NCI-H748 (cell line): ENCODE data around the gene BPIFB4.

Experiments used
- DNase-seq: peaks from one replicate; lab custom pipeline; 2025; ENCODE audit not compliant: unreplicated experiment; lab: John Stamatoyannopoulos, UW

BPIFB4 gene

DNA sequence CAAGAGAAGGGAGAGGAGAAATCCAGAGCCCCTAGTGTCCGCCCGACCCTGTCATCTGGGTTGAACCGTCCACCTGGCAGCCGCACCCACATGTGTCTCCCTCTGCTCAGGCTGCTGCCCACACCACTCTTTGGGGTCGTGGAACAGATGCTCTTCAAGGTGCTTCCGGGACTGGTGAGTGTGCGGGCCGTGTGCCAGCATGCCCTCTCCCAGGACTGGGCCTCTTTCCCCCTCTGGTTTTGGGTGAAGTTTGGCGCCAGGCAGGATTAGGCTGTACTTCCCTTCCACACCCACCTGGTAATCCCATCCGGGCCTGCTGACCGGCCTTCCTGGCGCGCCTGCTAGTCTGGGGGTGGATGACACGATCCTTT is 17.8 kb upstream of the BPIFB4 start:
- no peak for DNase-seq

DNA sequence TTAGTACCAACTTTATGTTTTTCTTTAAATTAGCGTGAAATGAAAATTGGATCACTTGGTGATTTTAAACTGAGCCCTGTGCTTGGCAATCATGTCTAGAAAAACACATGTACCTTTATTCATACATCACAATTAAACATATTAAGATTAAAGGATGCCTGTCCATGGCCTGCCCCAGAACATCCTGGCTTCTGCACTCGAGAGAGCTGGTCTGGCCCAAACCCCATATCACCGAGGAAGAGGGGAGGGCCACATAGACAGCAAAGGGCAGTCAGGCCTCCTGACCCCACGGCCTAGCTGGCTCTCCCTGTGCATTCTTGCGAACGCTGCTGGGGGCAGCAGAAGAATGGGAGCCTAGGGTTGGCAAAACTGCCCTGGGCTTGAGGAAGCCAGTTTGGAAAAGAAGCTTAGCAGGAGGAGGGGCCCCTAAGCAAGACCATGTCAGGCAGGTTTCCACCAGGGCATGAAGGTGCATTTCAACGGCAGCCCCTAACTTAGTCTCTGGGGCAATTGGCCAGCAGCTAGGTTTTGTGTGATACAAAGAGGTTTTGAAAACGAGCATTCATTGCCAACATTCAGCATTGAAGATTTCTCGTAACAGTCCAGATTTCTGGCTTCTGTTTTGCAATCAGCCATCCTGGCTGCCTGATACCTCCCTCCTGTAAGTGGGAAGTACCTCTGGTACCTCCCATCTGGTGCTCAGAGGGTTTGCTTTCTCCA is 17.2 kb upstream of the BPIFB4 start:
- no peak for DNase-seq

DNA sequence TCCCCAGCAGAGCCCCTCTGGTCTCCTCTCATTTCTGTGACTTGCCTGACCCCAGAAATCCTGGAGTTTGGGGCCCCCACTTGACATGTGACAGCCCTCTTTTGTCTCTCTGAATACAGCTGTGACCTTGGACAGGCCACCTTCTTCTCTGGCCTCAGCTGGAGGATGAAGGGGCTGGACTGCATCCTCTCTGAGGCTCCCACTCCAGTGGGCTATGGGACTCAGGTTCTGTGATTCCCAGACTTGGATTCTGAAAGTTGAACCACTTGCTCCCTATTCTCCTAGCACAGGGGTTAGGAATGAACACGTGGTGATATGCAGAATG is 16.7 kb upstream of the BPIFB4 start:
- no peak for DNase-seq

DNA sequence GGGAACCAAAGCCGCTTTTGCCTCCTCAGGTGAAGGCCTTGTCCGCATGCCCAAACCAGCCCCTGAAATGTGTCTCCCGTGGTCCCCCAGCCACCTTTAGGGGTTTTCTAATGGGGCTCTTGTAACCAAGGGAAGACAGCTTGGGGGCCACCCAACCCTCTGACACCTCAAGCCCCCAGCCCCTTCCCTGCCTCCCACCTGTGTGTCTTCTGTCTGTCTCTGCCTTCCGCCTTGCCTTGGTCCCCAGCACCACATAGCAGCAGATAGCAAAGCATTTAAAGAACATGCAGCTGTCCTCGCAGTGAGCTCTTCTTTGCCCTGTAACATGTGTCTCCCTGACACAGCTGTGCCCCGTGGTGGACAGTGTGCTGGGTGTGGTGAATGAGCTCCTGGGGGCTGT is 16.2 kb upstream of the BPIFB4 start:
- no peak for DNase-seq

DNA sequence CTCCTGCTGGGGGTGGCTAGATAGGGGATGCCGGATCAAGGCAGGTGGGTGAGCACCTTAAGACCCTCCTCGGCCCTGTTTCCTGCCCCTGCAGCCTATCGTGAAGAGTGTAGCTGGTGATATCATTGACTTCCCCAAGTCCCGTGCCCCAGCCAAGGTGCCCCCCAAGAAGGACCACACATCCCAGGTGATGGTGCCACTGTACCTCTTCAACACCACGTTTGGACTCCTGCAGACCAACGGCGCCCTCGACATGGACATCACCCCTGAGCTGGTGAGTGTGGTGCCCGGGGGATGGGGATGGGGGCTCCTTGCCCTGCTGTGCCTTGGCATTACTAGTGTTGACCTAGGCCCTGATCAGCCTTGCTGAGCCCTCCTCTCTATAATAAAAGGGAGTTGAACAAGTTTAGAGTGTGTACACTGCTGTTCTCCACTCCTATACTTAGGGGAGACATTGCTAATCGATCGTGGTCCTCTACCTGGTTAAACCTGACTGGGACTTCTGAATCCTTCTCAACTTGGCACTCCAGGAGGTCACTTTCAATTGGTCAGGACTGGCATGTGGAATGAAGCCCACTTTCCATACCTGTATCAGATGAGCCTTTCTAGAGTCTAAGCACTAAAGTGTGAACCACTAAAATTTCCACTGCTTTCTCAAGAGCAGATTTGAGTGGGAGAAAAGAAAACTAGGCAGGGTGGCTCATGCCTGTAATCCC is 14.7 kb upstream of the BPIFB4 start:
- no peak for DNase-seq

DNA sequence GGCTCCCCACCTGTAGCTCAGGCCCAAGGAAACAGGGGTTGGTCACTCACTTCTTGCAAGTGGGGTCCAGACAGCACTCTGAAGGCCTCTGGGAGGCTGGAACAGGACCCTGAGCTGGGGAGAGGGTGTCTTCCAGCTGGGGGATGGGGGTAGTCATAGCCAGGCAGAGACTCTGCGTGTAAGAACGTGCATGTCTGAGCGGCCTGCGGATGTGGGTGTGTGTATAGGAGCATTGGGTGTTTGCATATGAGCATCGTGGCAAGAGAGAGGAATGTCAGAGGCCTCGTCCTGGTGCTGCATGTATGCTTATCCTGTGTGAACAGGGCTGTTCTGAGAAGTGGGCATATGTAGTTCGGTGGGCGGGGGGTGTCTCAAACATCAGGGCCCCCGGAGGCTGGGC is 13.7 kb upstream of the BPIFB4 start:
- no peak for DNase-seq

DNA sequence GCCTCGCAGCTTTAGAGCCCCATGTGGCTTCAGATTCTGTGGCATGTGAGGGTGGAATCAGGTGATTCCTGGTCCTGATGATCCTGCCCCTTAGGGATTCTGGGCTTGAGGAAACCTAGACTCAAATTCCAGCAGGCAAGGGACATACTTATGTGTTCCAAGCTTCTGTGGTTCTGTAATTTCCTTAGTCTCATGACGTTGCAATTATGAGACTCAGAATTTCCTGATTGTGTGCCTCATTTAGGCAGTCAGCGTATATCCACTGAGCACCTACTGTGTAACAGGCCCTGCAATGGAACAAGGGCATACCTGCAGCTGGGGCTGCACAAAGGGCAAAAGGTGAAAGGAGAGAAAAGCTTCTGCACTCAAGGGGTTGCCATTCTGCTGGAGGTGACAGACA is 11.6 kb upstream of the BPIFB4 start:
- no peak for DNase-seq

DNA sequence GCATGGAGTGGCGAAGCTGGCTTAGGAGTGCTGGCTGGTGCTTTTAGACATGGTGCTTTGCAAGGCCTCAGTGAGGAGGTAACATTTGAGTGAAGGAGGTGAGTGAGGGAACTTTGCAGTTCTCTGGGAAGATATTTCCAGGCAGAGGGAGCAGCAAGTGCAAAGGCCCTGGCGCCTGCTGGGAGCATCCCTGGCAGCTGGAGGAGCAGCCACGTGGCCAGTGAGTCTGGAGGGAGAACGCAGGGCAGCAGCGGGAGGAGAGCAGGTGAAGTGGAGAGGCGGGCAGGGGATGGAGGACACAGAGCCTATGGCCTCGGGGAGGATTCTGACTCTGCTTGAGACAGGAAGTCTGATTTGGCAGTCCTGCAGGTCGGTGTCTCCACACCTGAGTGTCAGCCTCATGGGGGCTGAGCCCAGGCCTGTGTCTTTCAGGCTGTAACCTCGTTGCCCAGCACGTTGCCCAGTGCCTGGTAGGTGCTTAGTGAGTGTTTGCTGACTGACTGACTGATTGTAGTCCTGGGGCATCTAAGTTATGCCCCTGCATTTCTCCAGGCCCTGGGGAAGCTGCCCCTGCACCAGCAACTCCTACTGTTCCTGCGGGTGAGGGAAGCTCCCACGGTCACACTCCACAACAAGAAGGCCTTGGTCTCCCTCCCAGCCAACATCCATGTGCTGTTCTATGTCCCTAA is 11.0 kb upstream of the BPIFB4 start:
- no peak for DNase-seq

DNA sequence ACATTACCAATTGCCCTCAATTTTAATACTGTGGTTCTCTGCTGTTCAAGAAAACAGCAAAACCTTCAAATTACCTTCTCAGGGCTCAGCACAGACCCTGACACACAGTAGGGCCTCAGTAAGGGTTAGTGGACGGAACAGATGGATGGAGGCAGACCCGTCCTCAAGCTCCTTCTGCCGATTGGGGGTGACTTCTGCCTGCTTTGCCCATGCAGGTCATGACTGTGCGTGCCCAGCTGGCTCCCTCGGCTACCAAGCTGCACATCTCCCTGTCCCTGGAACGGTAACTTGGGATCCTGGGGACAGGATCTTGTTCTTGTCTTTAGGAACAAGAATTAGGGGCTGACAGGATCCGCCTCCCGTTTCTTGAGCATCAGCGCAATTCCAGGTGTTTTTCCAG is 9.8 kb upstream of the BPIFB4 start:
- DNase-seq: no peak

DNA sequence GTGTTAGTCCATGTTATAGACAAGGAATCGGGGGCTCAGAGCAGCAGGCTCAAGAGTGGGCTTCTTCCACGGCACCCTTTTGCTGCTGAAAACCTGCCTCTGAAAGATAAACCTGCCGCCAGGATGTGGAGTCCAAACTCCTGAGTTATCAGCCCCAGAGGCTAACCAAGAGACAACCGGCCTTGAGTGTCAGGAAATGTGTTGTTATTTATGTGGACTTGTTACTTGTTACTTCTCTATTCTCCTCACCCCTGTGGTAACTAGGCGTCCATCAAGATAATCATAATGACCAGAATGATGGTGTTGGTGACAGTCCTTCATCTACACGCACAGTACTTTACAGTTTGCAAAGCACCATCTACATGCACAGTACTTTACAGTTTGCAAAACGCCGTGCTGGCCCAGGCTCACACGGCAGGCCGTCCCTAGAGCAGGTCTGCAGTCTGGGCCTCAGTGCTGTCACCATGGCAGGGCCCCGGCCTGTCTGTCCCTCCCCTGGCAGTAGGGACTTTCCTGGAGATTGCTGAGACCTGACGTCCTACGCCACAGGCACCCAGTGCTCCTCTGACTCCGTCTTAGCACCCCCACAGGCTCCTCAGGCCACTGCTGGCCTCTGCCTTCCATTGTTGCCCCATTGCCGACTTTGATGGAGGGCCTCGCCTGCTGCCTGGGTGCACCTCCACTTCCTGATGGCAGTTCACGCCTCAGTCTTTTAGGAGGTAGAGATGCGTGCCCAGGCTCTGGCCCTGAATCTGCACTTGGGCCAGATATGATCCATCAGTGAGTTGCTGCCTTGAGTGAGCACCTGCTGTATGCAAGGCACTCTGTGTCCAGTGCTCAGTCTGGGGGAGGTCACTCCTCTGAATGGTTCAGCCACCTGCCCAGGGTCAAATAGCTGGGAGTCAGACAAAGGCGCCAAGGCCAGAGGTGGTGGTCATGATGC is 9.1 kb upstream of the BPIFB4 start:
- no peak for DNase-seq

DNA sequence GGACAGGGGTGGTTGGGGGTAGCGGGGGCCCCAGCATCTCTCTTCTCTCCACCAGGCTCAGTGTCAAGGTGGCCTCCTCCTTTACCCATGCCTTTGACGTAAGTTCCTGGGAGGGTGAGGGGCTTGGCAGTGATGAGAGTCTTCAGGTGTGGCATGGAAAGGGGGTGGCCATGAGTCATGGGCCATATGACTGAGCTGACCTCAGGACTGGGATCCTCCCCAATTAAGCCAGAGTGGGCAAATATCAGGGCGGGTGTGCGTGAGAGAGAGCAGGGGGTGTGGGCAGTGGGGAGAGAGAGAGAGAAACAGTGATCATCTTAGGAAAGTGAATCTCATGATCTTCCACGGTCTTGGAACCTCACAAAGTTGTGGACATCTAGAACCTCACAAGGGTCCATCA is 8.2 kb upstream of the BPIFB4 start:
- DNase-seq: no peak

DNA sequence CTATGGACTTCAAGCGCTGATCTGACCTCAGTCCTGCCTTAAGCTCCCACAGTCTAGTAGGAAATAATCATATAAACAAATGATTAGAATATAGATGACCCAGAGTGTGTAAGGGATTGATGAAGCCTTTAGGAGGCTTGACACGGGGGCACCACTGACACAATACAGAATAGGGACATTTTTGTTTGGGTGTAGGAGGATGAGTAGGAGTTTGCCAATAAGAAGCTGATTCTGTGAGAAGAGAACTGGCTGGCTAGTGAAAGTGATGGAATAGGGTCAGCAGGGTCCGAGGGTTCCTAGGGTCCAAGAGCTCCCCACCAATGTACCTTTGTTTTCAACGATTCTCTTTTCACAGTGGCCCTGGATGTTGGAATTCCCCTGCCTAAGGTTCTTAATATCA is 7.1 kb upstream of the BPIFB4 start:
- no peak for DNase-seq

DNA sequence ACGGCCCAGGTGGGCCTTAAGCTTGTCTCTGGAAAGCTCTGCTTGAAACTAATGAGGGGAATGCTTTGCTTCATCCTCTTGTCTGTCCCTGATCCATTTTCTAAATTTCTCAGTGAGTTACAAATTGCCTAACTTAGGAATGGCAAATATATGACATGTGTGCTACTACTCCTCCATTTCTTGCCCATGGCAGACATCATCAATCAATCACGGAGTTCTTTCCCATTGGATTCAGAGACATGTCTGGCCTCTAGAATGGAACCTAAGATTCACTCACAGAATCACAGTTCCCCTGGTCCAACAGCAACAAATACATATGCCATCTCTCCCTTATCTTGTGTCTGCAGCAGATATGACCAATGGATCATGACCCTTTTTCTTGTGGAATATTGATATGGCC is 6.6 kb upstream of the BPIFB4 start:
- no peak for DNase-seq

DNA sequence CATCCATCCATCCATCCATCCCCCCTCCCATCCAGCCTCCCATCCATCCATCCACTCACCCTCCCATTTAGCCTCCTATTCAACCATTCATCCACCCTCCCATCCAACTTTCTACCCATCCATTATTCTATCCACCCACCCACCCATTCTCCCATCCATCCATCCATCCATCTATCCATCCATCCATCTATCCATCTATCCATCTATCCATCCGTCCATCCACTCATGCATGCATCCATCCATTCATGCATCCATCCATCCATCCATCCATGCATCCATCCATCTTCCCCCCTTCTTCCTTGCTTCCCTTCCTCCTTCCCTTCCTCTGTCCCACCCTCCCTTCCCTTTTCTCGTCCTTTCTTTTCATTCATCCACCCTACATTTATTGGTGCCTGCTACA is 4.8 kb upstream of the BPIFB4 start:
- DNase-seq: no peak

DNA sequence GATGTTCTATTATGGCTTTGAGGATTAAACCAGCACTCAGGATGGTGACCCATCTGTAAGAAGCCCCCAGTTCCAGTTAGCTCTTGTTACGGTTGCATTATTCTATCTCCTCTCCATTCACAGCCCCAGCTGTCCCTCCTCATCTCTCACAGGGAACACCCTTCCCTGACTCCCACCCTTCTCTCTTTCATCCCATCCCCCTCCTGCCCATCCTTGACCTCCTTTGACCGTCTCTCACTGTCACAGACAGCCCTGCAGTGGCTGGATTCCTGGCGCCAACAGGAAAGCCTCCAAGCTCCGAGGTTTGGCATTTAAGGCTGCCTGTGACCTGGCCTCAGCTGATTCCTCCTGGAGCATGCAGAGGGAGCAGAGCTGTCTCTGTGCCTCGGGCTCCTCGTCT is 4.2 kb upstream of the BPIFB4 start:
- no peak for DNase-seq

DNA sequence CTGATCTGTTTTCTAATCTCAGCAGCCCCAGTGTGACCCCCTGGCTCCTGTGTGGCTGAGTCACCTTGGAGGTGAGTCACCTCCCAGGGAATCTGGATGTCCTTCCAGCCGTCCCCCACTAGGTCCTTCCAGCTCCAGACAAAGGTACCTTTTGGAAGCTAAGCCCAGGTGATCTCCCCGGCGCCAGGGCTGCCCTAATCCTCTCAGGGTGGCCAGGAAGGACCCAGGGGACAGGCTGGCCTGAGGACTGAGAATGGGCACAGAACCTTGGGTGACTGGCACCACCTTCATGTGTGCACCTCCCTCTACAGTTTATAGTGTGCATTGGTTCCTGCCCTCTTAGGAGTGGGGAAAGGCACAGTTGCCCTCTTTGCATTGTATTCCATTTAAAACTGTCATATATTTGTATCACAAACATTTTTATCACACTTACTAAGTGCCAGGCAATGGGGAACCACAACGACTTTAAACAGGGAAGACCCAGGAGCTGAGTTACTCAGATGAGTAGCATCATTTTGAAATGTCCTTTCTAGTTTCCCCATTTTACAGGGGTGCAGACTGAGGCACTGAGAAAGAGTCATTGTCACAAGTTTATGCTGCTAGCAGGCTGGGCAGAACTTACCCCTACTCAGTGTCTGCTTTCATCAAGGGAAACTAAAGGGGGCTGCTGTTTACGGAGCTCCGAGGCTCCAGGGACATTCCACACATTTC is 2.6 kb upstream of the BPIFB4 start:
- DNase-seq: no peak

DNA sequence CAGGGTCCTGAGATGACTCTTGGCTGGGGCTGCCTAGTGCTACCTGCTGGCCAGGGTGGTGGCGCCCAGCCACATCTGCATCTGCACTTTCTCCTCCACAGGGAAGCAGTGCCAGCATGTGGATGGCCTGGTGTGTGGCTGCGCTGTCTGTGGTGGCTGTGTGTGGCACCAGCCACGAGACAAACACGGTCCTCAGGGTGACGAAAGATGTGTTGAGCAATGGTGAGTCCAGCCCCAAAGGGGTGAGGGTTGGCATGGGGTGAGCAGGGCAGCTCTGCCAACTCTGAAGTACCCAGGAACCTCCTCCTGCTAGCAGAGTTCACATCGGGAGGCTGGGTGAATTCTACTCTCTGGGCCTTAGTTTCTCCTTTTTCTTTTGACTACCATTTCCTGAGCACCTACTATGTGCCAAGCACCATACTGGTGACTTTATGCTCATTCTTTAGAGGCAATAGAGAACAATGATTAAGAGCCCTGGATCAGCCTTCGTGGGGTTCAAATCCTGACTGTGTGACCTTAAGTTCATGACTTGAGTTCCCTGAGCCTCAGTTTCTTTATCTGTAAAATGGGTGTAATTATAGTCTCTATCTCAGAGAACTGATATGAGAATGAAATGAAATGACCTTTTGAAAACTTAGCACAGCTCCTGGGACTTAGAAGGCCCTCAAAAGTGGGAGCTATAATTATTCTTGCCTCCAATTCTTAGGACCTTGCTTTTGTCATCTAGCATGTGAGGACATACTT is 2.1 kb downstream of the BPIFB4 start:
- DNase-seq: no peak

DNA sequence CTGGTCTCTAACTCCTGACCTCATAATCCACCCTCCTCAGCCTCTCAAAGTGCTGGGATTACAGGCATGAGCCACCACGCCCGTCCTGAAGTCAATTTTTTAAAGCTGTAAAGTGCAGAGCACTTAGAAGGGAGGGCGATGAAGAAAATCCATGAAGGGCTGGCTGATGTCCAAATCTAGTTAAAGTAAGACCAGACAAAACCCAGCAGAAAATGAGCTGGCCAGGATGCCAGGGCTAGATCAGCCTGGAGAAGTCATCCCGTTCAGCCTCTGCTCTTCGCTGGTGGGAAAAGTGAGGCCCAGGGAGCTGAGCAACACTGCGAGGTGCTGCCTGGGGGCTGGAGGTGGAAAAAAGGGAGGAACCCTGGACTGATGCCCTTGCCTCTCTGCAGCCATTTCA is 3.1 kb downstream of the BPIFB4 start:
- DNase-seq: no peak

DNA sequence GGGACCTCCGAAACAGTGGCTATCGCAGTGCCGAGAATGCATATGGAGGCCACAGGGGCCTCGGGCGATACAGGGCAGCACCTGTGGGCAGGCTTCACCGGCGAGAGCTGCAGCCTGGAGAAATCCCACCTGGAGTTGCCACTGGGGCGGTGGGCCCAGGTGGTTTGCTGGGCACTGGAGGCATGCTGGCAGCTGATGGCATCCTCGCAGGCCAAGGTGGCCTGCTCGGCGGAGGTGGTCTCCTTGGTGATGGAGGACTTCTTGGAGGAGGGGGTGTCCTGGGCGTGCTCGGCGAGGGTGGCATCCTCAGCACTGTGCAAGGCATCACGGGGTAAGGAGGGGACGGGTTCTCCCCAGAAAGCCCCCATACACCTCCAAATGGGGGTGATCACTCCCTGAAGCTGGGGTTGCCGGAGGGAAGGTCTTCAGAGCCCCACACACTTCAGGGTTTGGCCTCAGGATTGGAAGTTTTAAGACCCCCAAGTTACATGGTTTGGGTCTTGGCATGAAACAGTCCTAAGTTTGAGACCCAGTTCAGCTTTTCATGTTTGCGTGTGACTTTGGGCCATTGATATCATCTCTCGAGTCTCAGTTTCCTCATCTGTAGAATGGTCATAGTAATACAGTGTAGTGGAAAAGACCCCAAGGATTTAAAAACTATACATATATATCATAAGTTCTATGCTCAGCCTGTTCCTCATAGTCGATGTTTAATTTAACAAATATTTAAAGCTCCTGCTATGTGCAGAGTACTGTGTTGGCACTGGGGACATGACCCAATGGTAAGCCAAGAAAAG is 4.3 kb downstream of the BPIFB4 start:
- DNase-seq: no peak
